ENCODE results near the gene ATXN7.

DNA sequence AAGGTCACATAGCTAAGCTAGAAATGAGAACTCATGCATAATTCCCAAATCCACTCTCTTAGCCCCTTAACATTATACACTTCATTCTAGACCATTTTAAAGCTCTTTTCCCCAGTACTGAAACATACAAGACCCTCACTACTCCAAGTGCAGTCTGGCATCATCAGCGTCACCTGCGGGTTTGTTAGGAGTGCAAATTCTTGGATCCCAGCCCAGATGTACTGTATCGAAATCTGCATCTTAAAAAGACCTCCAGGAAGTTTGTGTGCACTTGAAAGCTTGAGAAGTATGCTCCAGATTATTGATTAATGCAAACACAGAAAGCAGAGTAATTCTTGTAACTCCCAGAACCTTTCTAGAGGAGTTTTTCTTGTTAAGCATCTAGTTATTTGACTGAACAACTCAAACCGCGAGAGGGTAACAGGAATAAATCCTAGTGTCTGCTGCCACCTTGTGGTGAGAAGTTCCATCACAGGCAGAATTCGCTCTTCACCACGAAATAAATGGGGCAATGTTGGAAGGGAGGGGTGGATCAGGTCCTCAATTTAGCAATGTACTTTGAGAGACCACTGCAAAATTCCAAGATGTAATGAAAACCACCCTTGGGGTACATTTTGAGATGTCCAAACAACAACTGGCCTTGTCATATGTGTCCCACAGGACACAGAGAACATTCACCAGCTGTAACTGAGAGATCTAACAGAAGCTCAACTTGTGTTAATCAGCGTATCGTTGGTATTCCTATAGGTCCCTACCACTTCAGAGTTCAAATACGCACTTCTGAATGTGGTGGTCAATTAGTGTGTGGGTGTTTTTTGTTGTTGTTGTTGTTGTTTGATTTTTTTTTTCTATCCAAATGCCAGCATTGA is 45.2 kb upstream of the ATXN7 start:
- TF ChIP-seq, protein P1, sequence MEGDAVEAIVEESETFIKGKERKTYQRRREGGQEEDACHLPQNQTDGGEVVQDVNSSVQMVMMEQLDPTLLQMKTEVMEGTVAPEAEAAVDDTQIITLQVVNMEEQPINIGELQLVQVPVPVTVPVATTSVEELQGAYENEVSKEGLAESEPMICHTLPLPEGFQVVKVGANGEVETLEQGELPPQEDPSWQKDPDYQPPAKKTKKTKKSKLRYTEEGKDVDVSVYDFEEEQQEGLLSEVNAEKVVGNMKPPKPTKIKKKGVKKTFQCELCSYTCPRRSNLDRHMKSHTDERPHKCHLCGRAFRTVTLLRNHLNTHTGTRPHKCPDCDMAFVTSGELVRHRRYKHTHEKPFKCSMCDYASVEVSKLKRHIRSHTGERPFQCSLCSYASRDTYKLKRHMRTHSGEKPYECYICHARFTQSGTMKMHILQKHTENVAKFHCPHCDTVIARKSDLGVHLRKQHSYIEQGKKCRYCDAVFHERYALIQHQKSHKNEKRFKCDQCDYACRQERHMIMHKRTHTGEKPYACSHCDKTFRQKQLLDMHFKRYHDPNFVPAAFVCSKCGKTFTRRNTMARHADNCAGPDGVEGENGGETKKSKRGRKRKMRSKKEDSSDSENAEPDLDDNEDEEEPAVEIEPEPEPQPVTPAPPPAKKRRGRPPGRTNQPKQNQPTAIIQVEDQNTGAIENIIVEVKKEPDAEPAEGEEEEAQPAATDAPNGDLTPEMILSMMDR (IDR thresholded peaks at IDR 0.05), result peak; percentile 82 to 86 (median 84)
- TF ChIP-seq POLR2AphosphoS5 (IDR thresholded peaks at IDR 0.05), result no peak

All from esophagus muscularis mucosa (tissue), 3 donors.